Psoas muscle (tissue), 8 donors: Measurements from ENCODE around the gene SYCP2L. TPM values are rescaled to one million over a fixed set of nuclear protein-coding genes. Genes with fewer than 3 reads are reported as not detected.
"Not testable (repeated sequence)": the region's sequence is repeated elsewhere in the genome, so short reads cannot be mapped to it uniquely, and the experiment has no call there.

ENCODE experiments used
- ATAC-seq, 4 donors: fragments of 200-7000 bp; cut with Tn5 transposase; one replicate each; pipeline ENCODE4 v1.9.1; 2020; ENCODE audit warnings: moderate library complexity in 3 of 4, mild to moderate bottlenecking in 2 of 4
- DNase-seq, 2 donors: peaks; one replicate each; pipeline ENCODE4 v3.0.0-alpha.2; 2020
- H3K27ac ChIP-seq: fragments of 200-600 bp; one replicate; pipeline ENCODE4 v1.8.0; 2022
- H3K27me3 ChIP-seq, 3 donors: fragments of 200-600 bp in 1 of 3; one replicate each; pipeline versions ENCODE4 v1.6.1 to v1.8.0; 2013 to 2022; ENCODE audit warnings: low read length in 2 of 3, mild to moderate bottlenecking in 2 of 3, moderate library complexity in 1 of 3; ENCODE audit not compliant: insufficient read depth in 3 of 3
- H3K36me3 ChIP-seq, 2 donors: fragments of 200-600 bp in 1 of 2; one replicate each; pipeline versions ENCODE4 v1.6.1 to v1.8.0; 2013 to 2022; ENCODE audit warnings: low read depth in 1 of 2, mild to moderate bottlenecking in 1 of 2, moderate library complexity in 1 of 2; ENCODE audit not compliant: insufficient read depth in 1 of 2
- H3K4me1 ChIP-seq: fragments of 200-600 bp; one replicate; pipeline ENCODE4 v1.8.0; 2022
- H3K4me3 ChIP-seq: fragments of 200-600 bp; one replicate; pipeline ENCODE4 v1.8.0; 2022; ENCODE audit warnings: mild to moderate bottlenecking
- H3K9me3 ChIP-seq: fragments of 200-600 bp; one replicate; pipeline ENCODE4 v1.8.0; 2022
- WGBS, 3 donors: extraction: QIAGEN DNeasy Blood & Tissue Kit; methylation state at CpG; one replicate each; pipeline versions ENCODE4 v1.1.6 to v1.1.7; 2013; 5-methylcytosine and 5-hydroxymethylcytosine counted together
- intact Hi-C, 2 donors: fragments of 100-400 bp; cut with DNase I; formaldehyde crosslinking; loops; one replicate each; pipeline versions ENCODE4 v1.11.0 to v1.14.2; 2022
- polyA plus RNA-seq, 3 donors: library from polyadenylated mRNA; stranded (reverse); fragments of 200-250 nt; gene quantifications; one replicate each; pipeline ENCODE4 v1.2.3, GENCODE V29; 2013
- total RNA-seq, 4 donors: library from RNA; stranded (reverse); fragmentation: NEBNext Ultra II Directional in 2 of 4; extraction: Animal tissue kit (Norgen Biotek cat#: 25700) in 2 of 4; gene quantifications; one replicate each; pipeline versions ENCODE4 v1.2.1 to v1.2.4, GENCODE V29; 2021 to 2023
- TF ChIP-seq, protein P1 (sequence below): fragments of 200-600 bp; IDR thresholded peaks from one replicate; pipeline ENCODE4 v1.8.0; 2022; ENCODE audit warnings: antibody characterized with exemption
- donor health status: healthy with polysubstance abuse.
- donor health status: DM: no; HTN: no; CAD: no; lungs with moderate emphysema.
- donor health status: Bipolar disorder and iron deficiency.
- donor health status: healthy.
- donor health status: DM: yes; HTN: yes; CAD: no.
- donor health status: DM: no; HTN: no; CAD: no.
- donor health status: DM: no; HTN: no; CAD: no.
- donor health status: DM: yes; HTN: yes; CAD: no.

Gene SYCP2L
- total and polyA plus RNA-seq, 7 donors = 0.08 to 0.99 (median 0.19) TPM; not detected in 1

DNA sequence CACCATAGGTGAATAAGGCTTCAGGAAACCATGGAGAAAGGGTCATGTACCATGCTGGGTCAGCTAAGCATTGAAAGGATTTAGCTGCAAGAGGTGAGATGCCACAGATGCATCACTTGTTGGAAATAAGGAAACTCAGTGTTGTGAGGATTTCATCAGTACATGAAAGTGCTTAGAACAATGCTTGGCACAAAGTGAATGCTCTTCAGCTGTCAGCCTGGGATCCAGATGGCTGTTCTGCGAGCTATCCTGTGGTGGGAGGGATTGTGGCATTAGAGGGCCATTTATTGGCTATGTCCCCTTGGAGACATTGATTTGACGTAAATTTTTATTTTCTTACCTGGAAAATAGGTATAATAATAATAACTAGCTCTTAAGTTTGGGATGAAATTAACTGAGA, 104.3 kb downstream of the SYCP2L start:
- TF ChIP-seq, protein P1, sequence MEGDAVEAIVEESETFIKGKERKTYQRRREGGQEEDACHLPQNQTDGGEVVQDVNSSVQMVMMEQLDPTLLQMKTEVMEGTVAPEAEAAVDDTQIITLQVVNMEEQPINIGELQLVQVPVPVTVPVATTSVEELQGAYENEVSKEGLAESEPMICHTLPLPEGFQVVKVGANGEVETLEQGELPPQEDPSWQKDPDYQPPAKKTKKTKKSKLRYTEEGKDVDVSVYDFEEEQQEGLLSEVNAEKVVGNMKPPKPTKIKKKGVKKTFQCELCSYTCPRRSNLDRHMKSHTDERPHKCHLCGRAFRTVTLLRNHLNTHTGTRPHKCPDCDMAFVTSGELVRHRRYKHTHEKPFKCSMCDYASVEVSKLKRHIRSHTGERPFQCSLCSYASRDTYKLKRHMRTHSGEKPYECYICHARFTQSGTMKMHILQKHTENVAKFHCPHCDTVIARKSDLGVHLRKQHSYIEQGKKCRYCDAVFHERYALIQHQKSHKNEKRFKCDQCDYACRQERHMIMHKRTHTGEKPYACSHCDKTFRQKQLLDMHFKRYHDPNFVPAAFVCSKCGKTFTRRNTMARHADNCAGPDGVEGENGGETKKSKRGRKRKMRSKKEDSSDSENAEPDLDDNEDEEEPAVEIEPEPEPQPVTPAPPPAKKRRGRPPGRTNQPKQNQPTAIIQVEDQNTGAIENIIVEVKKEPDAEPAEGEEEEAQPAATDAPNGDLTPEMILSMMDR = no peak
- 37 to 41% (median 40%) methylated on average over 2 of the region's 2 CpGs for WGBS, 3 donors
- no peaks in the 10 kb centered on the region for H3K4me1 ChIP-seq
- H3K9me3 ChIP-seq = no peaks in the 10 kb centered on the region
- DNase-seq (no peak), ATAC-seq (no peak)
- no peaks in the 10 kb centered on the region for H3K36me3 ChIP-seq
- H3K27me3 ChIP-seq = no peaks in the 10 kb centered on the region
- no peak overlapping the region for H3K4me3 ChIP-seq
- intact Hi-C loops = no loop called here
- no peak overlapping the region for H3K27ac ChIP-seq

DNA sequence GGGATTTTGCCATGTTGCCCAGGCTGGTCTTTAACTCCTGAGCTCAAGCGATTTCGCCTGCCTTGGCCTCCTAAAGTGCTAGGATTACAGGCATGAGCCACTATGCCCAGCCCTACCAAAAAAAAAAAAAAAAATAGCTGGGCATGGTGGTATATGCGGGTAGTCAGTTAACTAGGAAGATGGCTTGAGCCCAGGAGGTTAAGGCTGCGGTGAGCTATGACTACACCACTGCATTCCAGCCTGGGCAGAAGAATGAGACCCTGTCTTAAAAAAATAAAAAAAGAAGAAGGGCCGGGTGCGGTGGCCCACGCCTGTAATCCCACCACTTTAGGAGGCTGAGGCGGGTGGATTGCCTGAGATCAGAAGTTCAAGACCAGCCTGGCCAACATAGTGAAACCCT, 107.0 kb downstream of the SYCP2L start:
- WGBS, 3 donors = 91 to 95% (median 91%) methylated on average over 8 of the region's 8 CpGs

DNA sequence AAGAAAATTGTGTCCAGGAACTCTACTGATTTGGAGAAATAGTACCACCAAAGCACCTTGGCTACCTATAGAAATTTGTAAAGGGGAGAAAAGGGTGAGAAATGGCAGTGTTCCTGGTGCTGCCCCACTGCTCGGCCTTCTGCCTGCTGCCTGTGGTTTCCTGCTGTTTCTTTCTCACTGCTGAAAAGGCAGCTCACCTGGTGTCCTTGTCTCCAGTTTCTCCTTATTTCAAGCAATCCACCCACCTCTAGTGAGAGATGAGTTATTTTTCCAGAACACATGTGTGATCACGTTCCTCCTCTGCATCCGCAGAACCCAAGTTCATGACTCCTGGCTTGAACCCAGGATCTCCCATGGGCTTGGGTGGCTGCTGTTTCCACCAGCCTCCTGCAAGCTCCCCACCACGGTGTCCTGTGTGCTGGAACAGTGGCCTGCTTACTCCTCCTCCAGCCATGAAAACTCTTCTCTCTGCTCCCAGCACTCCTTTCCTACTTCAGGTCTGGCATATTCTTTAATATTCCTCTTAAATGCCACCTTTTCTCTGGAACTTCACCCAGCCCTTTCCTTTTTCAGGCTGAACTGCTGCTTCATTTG, 108.4 kb downstream of the SYCP2L start:
- DNase-seq (no peak), ATAC-seq (no peak)
- Histone ChIP-seq H3K27me3 (no peaks in the 10 kb centered on the region), H3K4me3 (no peak overlapping the region), H3K9me3 (no peaks in the 10 kb centered on the region), H3K27ac (no peak overlapping the region), H3K4me1 (no peaks in the 10 kb centered on the region), H3K36me3 (no peaks in the 10 kb centered on the region)
- TF ChIP-seq, protein P1 = no peak
- 68 to 72% (median 70%) methylated on average over 4 of the region's 4 CpGs for WGBS, 3 donors
- intact Hi-C loops = no loop called here

More for the DNA sequence above, 107.0 kb downstream of the SYCP2L start:
- Histone ChIP-seq H3K36me3 (no peaks in the 10 kb centered on the region), H3K27ac (no peak overlapping the region), H3K4me1 (no peaks in the 10 kb centered on the region), H3K4me3 (no peak overlapping the region), H3K27me3 (no peaks in the 10 kb centered on the region), H3K9me3 (no peaks in the 10 kb centered on the region)
- ATAC-seq (no peak), DNase-seq (no peak)
- TF ChIP-seq, protein P1 = no peak
- intact Hi-C loops = no loop called here

DNA sequence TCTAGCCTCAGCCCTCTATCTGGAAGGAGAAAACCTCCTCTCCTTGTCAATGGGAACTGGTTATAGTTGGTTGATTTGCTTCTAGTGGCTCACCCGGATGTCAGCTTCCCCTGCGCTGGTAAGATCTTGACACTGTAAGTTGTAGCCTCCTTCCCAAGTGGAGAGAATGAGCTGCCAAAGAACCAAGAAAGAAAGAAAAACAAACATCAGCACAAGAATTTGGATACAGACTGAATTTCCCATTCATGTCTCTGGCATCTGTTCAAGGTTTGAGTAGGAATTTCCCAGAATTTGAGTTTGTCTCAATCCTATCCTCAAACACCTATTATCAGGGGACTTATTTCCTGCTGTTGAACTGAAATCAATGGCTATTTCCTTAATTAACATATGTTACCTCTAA, 113.1 kb downstream of the SYCP2L start:
- 62 to 68% (median 63%) methylated on average over 2 of the region's 2 CpGs for WGBS, 3 donors
- DNase-seq (no peak), ATAC-seq (no peak)
- H3K9me3 ChIP-seq = no peaks in the 10 kb centered on the region
- intact Hi-C loops = no loop called here
- H3K27me3 ChIP-seq = no peaks in the 10 kb centered on the region
- no peaks in the 10 kb centered on the region for H3K36me3 ChIP-seq
- H3K4me1 ChIP-seq = no peaks in the 10 kb centered on the region
- H3K4me3 ChIP-seq = no peak overlapping the region
- no peak overlapping the region for H3K27ac ChIP-seq
- TF ChIP-seq, protein P1 = no peak

DNA sequence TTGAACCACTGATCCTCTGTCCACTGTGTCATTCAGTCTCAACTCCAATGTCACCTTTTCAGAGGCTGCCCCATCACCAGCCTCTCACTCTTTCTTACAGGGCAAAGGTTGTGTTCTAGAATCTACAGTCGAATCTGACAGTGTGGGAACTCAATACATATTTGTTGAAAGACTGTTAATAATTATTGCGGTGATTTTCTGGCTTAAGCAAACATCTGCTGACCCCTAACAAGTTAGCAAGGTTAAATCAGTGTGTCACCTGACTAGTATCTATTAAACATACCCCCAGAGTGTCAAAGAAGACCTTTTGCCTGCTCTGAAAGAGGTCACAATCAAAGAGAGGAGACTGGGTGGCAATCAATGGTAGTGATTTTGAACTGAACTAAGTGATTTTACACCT, 115.3 kb downstream of the SYCP2L start:
- no peak for DNase-seq
- ATAC-seq = no peak
- H3K27me3 ChIP-seq = no peaks in the 10 kb centered on the region
- no peaks in the 10 kb centered on the region for H3K36me3 ChIP-seq
- H3K4me3 ChIP-seq = no peak overlapping the region
- no peaks in the 10 kb centered on the region for H3K4me1 ChIP-seq
- no peak overlapping the region for H3K27ac ChIP-seq
- 82 to 88% (median 86%) methylated on average over 2 of the region's 2 CpGs for WGBS, 3 donors
- intact Hi-C loops = no loop called here
- TF ChIP-seq, protein P1 = no peak
- no peaks in the 10 kb centered on the region for H3K9me3 ChIP-seq

DNA sequence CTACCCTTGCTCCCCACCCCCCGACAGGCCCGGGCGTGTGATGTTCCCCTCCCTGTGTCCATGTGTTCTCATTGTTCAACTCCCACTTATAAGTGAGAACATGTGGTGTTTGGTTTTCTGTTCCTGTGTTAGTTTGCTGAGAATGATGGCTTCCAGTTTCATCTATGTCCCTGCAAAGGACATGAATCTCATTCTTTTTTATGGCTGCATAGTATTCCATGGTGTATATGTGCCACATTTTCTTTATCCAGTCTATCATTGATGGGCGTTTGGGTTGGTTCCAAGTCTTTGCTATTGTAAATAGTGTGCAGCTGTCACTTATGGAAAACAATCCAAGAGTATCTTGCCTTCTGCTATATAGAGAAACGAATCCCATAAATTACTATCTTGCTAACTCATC, 116.4 kb downstream of the SYCP2L start:
- H3K4me1 ChIP-seq, H3K9me3 ChIP-seq, DNase-seq, ATAC-seq, H3K27me3 ChIP-seq, intact Hi-C loops, H3K4me3 ChIP-seq, H3K36me3 ChIP-seq, H3K27ac ChIP-seq: not testable (repeated sequence)
- 94 to 95% (median 94%) methylated on average over 5 of the region's 5 CpGs for WGBS, 3 donors
